CD14-positive monocyte (primary cell): ENCODE data around the gene DTNB. TPM values are rescaled to one million over a fixed set of nuclear protein-coding genes. Genes with fewer than 3 reads are reported as not detected.

ENCODE experiments used
- DNase-seq, 3 donors: peaks; one replicate each; pipeline ENCODE4 v3.0.0-alpha.2; 2011 to 2022
- H2AFZ ChIP-seq: 2 replicates; pipeline ENCODE4 v1.6.0; 2012; ENCODE audit warnings: mild to moderate bottlenecking, low read depth, low read length, inconsistent platforms; ENCODE audit not compliant: insufficient read depth, poor library complexity, severe bottlenecking
- H3K27ac ChIP-seq, 2 donors: 1 replicate in 1 of 2; 2 replicates in 1 of 2; pipeline ENCODE4 v1.5.1; 2012 to 2013; ENCODE audit warnings: low read length in 2 of 2, control low read depth in 1 of 2, inconsistent platforms in 1 of 2, low read depth in 1 of 2, mild to moderate bottlenecking in 1 of 2
- H3K27me3 ChIP-seq, 2 donors: one replicate each; pipeline versions ENCODE4 v1.6.0 to v1.6.1; 2011 to 2013; ENCODE audit warnings: low read length in 2 of 2; ENCODE audit not compliant: control insufficient read depth in 2 of 2, insufficient read depth in 2 of 2
- H3K36me3 ChIP-seq, 2 donors: replicated peaks in 1 of 2; 1 replicate in 1 of 2; 2 replicates in 1 of 2; pipeline versions ENCODE4 v1.5.1 to v1.6.1; 2012 to 2013; ENCODE audit warnings: low read length in 2 of 2, control low read depth in 1 of 2, inconsistent platforms in 1 of 2, mild to moderate bottlenecking in 1 of 2; ENCODE audit not compliant: insufficient read depth in 2 of 2, control insufficient read depth in 1 of 2
- H3K4me1 ChIP-seq, 2 donors: 1 replicate in 1 of 2; 2 replicates in 1 of 2; pipeline versions ENCODE4 v1.5.1 to v1.6.1; 2012 to 2013; ENCODE audit warnings: low read length in 2 of 2, control low read depth in 1 of 2, inconsistent platforms in 1 of 2, mild to moderate bottlenecking in 1 of 2, moderate library complexity in 1 of 2; ENCODE audit not compliant: insufficient read depth in 2 of 2, control insufficient read depth in 1 of 2
- H3K4me2 ChIP-seq: replicated peaks from 2 replicates; pipeline ENCODE3; 2012; ENCODE audit warnings: low read length, moderate library complexity, mild to moderate bottlenecking; ENCODE audit not compliant: poor library complexity, severe bottlenecking; ENCODE audit errors: extremely low read depth
- H3K4me3 ChIP-seq, 3 experiments: fragments of 200-600 bp in 1 of 3; sonication (generic) in 1 of 3; replicated peaks in 1 of 3; 1 replicate in 2 of 3; 2 replicates in 1 of 3; pipeline ENCODE4 v1.5.1; 2011 to 2013; ENCODE audit warnings: low read length in 3 of 3, mild to moderate bottlenecking in 3 of 3, control low read depth in 2 of 3, low read depth in 2 of 3, inconsistent platforms in 1 of 3, moderate library complexity in 1 of 3
- H3K79me2 ChIP-seq: 2 replicates; pipeline ENCODE4 v1.6.0; 2012; ENCODE audit warnings: mild to moderate bottlenecking, control low read depth, inconsistent platforms, low read length, moderate library complexity; ENCODE audit not compliant: insufficient read depth
- H3K9ac ChIP-seq: 2 replicates; pipeline ENCODE4 v1.6.0; 2017; ENCODE audit warnings: low read length, mild to moderate bottlenecking; ENCODE audit not compliant: insufficient read depth, poor library complexity, severe bottlenecking
- H3K9me3 ChIP-seq, 2 donors: replicated peaks in 1 of 2; 1 replicate in 1 of 2; 2 replicates in 1 of 2; pipeline versions ENCODE4 v1.5.1 to v1.6.1; 2012 to 2013; ENCODE audit warnings: low read length in 2 of 2, control low read depth in 1 of 2; ENCODE audit not compliant: control insufficient read depth in 1 of 2, insufficient read depth in 1 of 2
- H4K20me1 ChIP-seq: 2 replicates; pipeline ENCODE4 v1.6.0; 2012; ENCODE audit warnings: mild to moderate bottlenecking, low read length, control low read depth, moderate library complexity; ENCODE audit not compliant: insufficient read depth
- H3K27ac Mint-ChIP-seq, 7 donors: one replicate each; pipeline ENCODE4 v1.8.0; 2020; ENCODE audit warnings: mild to moderate bottlenecking in 7 of 7, mixed read lengths in 7 of 7, moderate library complexity in 6 of 7, inconsistent platforms in 2 of 7
- H3K27me3 Mint-ChIP-seq, 3 donors: one replicate each; pipeline ENCODE4 v1.8.0; 2021 to 2022; ENCODE audit warnings: low read depth in 3 of 3, mild to moderate bottlenecking in 3 of 3, mixed read lengths in 3 of 3, moderate library complexity in 3 of 3, inconsistent platforms in 1 of 3
- H3K36me3 Mint-ChIP-seq, 2 donors: one replicate each; pipeline ENCODE4 v1.8.0; 2020; ENCODE audit warnings: mixed read lengths in 2 of 2, inconsistent platforms in 1 of 2, mild to moderate bottlenecking in 1 of 2
- H3K4me1 Mint-ChIP-seq: one replicate; pipeline ENCODE4 v1.8.0; 2020; ENCODE audit warnings: mild to moderate bottlenecking, mixed read lengths
- H3K4me3 Mint-ChIP-seq, 2 donors: one replicate each; pipeline ENCODE4 v1.8.0; 2020; ENCODE audit warnings: mild to moderate bottlenecking in 2 of 2, mixed read lengths in 2 of 2, moderate library complexity in 1 of 2
- H3K9me3 Mint-ChIP-seq, 7 donors: one replicate each; pipeline ENCODE4 v1.8.0; 2020 to 2022; ENCODE audit warnings: mixed read lengths in 7 of 7, mild to moderate bottlenecking in 6 of 7, moderate library complexity in 6 of 7, inconsistent platforms in 2 of 7
- CTCF ChIP-seq: fragments of 200-600 bp; IDR thresholded peaks from one replicate; pipeline ENCODE4 v1.8.0; 2022; ENCODE audit warnings: antibody characterized with exemption, mild to moderate bottlenecking
- WGBS: methylation state at CpG from one replicate; pipeline ENCODE4 v1.1.5; 2013; ENCODE audit warnings: missing lambda C conversion rate; ENCODE audit not compliant: insufficient coverage; 5-methylcytosine and 5-hydroxymethylcytosine counted together
- intact Hi-C, 2 donors: fragments of 100-400 bp; cut with micrococcal nuclease; formaldehyde crosslinking; loops; one replicate each; pipeline versions ENCODE4 v1.15.0 to v1.15.1; 2023
- polyA plus RNA-seq, 3 donors: library from polyadenylated mRNA; depleted of rRNA in 1 of 3; unstranded in 2 of 3; stranded (reverse) in 1 of 3; fragments of 300-500 nt in 2 of 3; fragments of >200 nt in 1 of 3; fragmentation: Illumina TruSeq in 2 of 3; gene quantifications; 1 replicate in 2 of 3; 2 replicates in 1 of 3; pipeline ENCODE4 v1.2.3, GENCODE V29; 2012 to 2021

Gene DTNB
- polyA plus RNA-seq, 3 donors = 3.0 to 4.2 (median 3.3) TPM

- Histone ChIP-seq H3K27ac (no peak overlapping the region), H3K4me1 (no peaks in the 10 kb centered on the region), H4K20me1 (no peaks in the 10 kb centered on the region), H3K9ac (no peak overlapping the region), H3K27me3 (no peaks in the 10 kb centered on the region), H3K9me3 (no peaks in the 10 kb centered on the region), H3K79me2 (no peaks in the 10 kb centered on the region), H3K36me3 (no peaks in the 10 kb centered on the region), H3K4me2 (no peak overlapping the region), H3K4me3 (no peak overlapping the region), H2AFZ (no peak overlapping the region)
- peaks cover 6% of the 10 kb centered on the region for H3K4me1 Mint-ChIP-seq
- no peak for TF ChIP-seq CTCF
- H3K36me3 Mint-ChIP-seq = peaks cover 6 to 8% of the 10 kb centered on the region in 2 donors
- H3K27ac Mint-ChIP-seq = peak overlapping the region in 1 of 7 donors; percentile 47
- peaks cover 0 to 2% (median 0%) of the 10 kb centered on the region in 3 donors for H3K27me3 Mint-ChIP-seq
- 100% methylated on average over 1 of the region's 2 CpGs for WGBS
- peak in 1 of 3 donors; percentile 5 for DNase-seq
- peaks cover 0 to 3% (median 0%) of the 10 kb centered on the region in 7 donors for H3K9me3 Mint-ChIP-seq
- intact Hi-C loops = no loop called here
- no peak overlapping the region for H3K4me3 Mint-ChIP-seq
Observed at GRCh38 chr2:25632396-25632795, 41.0 kb downstream of the DTNB start.

- no CpG with 5 or more reads among the region's 2 CpGs for WGBS
- Mint-ChIP-seq H3K27ac (no peak overlapping the region), H3K4me3 (no peak overlapping the region), H3K27me3 (no peaks in the 10 kb centered on the region), H3K36me3 (peaks cover 29 to 30% of the 10 kb centered on the region in 2 donors), H3K9me3 (no peaks in the 10 kb centered on the region), H3K4me1 (no peaks in the 10 kb centered on the region)
- Histone ChIP-seq H3K79me2 (no peaks in the 10 kb centered on the region), H2AFZ (no peak overlapping the region), H3K27me3 (no peaks in the 10 kb centered on the region), H4K20me1 (no peaks in the 10 kb centered on the region), H3K27ac (no peak overlapping the region), H3K9me3 (no peaks in the 10 kb centered on the region), H3K36me3 (no peaks in the 10 kb centered on the region), H3K4me3 (no peak overlapping the region), H3K4me2 (no peak overlapping the region), H3K4me1 (no peaks in the 10 kb centered on the region), H3K9ac (no peak overlapping the region)
- TF ChIP-seq CTCF = no peak
- no peak for DNase-seq
- intact Hi-C loops = no loop called here
Observed at GRCh38 chr2:25624635-25625034, 48.7 kb downstream of the DTNB start.
